OCI-LY1 (cell line): Measurements from ENCODE around the gene AP1G2.

ENCODE experiments used
- H2AFZ ChIP-seq: fragments of 200-600 bp; sonication (generic), shearing (Covaris generic); 2 replicates; pipeline ENCODE4 v1.6.0; 2014; ENCODE audit warnings: antibody characterized with exemption, mild to moderate bottlenecking, low read length
- H3F3A ChIP-seq: fragments of 200-600 bp; sonication (generic), shearing (Covaris generic); 2 replicates; pipeline ENCODE4 v1.6.0; 2014; ENCODE audit warnings: mild to moderate bottlenecking, antibody characterized with exemption, low read length, moderate library complexity; ENCODE audit not compliant: insufficient read depth
- H3K27ac ChIP-seq: fragments of 200-600 bp; sonication (generic); 2 replicates; pipeline ENCODE4 v1.5.1; 2014; ENCODE audit warnings: low read length, mixed run types, mild to moderate bottlenecking, low read depth; ENCODE audit not compliant: poor library complexity, severe bottlenecking
- H3K27me3 ChIP-seq: fragments of 200-600 bp; sonication (generic); 2 replicates; pipeline ENCODE4 v1.6.0; 2014; ENCODE audit warnings: antibody characterized with exemption, mild to moderate bottlenecking, low read length, moderate library complexity; ENCODE audit not compliant: insufficient read depth
- H3K36me3 ChIP-seq: fragments of 200-600 bp; sonication (generic); 2 replicates; pipeline ENCODE4 v1.6.1; 2014; ENCODE audit warnings: mild to moderate bottlenecking, antibody characterized with exemption, low read length, moderate library complexity, mixed read lengths; ENCODE audit not compliant: insufficient read depth
- H3K4me1 ChIP-seq: fragments of 200-600 bp; sonication (generic); 2 replicates; pipeline ENCODE4 v1.5.1; 2014; ENCODE audit warnings: mild to moderate bottlenecking, low read length, moderate library complexity; ENCODE audit not compliant: insufficient read depth, severe bottlenecking
- H3K4me2 ChIP-seq: fragments of 200-600 bp; sonication (generic), shearing (Covaris generic); 2 replicates; pipeline ENCODE4 v1.6.1; 2014; ENCODE audit warnings: low read length
- H3K4me3 ChIP-seq: fragments of 200-600 bp; sonication (generic); 2 replicates; pipeline ENCODE4 v1.5.1; 2014; ENCODE audit warnings: low read length, low read depth, mild to moderate bottlenecking, mixed read lengths; ENCODE audit not compliant: poor library complexity, severe bottlenecking
- H3K79me2 ChIP-seq: fragments of 200-600 bp; shearing (Covaris generic); 2 replicates; pipeline ENCODE4 v1.6.1; 2016; ENCODE audit warnings: mixed run types, low read length, mixed read lengths; ENCODE audit not compliant: insufficient read depth
- H3K9ac ChIP-seq: fragments of 200-600 bp; sonication (generic), shearing (Covaris generic); 2 replicates; pipeline ENCODE4 v1.6.1; 2014; ENCODE audit warnings: mild to moderate bottlenecking, low read length, mixed read lengths
- H3K9me2 ChIP-seq: fragments of 200-600 bp; sonication (generic), shearing (Covaris generic); 2 replicates; pipeline ENCODE4 v1.6.1; 2014; ENCODE audit warnings: low read depth, mild to moderate bottlenecking, low read length, mixed read lengths
- H3K9me3 ChIP-seq: fragments of 200-600 bp; shearing (Covaris generic); 2 replicates; pipeline ENCODE4 v1.6.1; 2014; ENCODE audit warnings: low read length, mixed read lengths
- H4K20me1 ChIP-seq: fragments of 200-600 bp; sonication (generic), shearing (Covaris generic); 2 replicates; pipeline ENCODE4 v1.6.0; 2016; ENCODE audit warnings: mild to moderate bottlenecking, low read length; ENCODE audit not compliant: insufficient read depth
- EZH2 ChIP-seq: fragments of 200-600 bp; sonication (generic), shearing (Covaris generic); IDR thresholded peaks from 2 replicates; pipeline ENCODE4 v1.8.0; 2017; ENCODE audit warnings: borderline replicate concordance, mixed run types, mild to moderate bottlenecking, antibody characterized with exemption, low read length, moderate library complexity, mixed read lengths
- TF ChIP-seq, protein P1 (sequence below): fragments of 200-600 bp; sonication (generic), shearing (Covaris generic); IDR thresholded peaks from 2 replicates; pipeline ENCODE4 v1.5.1; 2017; ENCODE audit warnings: mild to moderate bottlenecking, antibody characterized with exemption, low read length, moderate library complexity, mixed read lengths

The AP1G2 gene

DNA sequence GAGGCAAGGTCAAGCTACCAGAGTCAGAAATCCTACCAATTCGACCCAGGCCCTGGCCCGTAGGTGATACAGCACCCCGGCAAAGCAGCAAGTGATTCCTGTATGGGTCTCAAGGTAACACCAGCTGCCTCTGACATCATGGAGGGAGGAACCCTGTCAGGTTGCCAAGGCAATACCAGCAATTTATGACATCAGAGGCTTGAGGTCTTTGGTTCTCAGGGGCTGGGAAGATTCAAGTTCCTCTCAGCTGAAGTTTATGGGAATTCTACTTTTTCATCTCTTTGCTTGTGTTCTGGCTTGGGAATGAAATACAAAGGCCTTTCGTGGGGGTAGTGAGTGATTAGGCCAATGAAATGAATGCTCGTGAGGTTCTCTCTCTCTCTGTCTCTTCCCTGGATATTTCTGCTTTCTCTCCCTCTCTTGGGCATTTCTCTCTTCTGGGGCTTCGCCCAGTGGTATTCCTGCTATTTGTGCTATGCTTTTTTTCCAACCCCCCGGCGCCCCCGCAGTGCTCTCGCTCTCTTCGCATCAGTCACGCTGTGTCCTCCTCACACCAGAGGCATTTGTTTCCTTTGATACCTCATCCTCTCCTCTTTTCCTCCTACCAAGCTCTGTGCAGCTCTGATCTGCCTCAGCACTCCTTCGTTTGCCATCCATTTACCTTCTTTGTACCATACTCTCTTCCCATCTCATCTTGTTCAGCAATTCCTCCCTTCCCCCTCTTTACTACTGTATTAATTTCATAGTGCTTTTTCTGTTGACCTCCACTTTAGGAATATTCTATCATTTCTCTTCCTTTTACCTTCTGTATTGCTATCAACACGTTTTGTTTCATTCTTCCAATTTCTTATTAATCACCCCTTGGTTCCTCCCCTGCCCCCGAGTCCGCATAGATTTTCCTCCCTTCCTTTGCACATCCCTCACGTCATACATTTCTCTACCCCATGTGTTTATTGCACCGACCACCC lies 19.0 kb downstream of the AP1G2 start:
- Histone ChIP-seq H4K20me1 (no peaks in the 10 kb centered on the region), H3K27ac (no peak overlapping the region), H3K4me2 (no peak overlapping the region)

DNA sequence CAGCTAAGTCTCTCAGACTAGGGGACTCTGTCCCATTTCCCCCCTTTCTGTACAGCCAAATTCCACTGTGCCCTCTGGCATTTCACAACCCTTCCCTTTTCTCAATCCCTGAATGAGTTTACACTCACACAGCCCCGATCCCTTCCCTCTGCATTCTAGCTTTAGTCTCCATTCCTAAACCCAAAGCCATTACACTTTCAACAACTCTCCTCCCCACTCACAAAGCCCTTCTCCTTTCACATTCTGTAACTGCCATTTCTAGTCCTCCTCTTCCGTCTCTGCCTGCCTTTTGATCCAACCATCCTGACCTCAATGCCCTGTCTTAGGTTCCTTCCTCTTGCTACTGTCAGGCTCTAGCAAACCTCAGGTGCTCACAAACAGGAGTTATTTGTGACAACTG lies 19.7 kb downstream of the AP1G2 start:
- H3K4me1 ChIP-seq: peaks cover 20% of the 10 kb centered on the region
- no peak overlapping the region for H3K4me3 ChIP-seq
- no peaks in the 10 kb centered on the region; the same call in 1 of the 2 replicates for H3K27me3 ChIP-seq
- H3K9me3 ChIP-seq: no peaks in the 10 kb centered on the region
- no peak overlapping the region for H3K27ac ChIP-seq
- H3K36me3 ChIP-seq: no peaks in the 10 kb centered on the region
- H3K9me2 ChIP-seq: no peaks in the 10 kb centered on the region
- H2AFZ ChIP-seq: no peak overlapping the region
- no peak overlapping the region for H3K9ac ChIP-seq
- H3K79me2 ChIP-seq: no peaks in the 10 kb centered on the region
- H4K20me1 ChIP-seq: no peaks in the 10 kb centered on the region
- no peak overlapping the region for H3K4me2 ChIP-seq
- H3F3A ChIP-seq: no peaks in the 10 kb centered on the region
- TF ChIP-seq EZH2: no peak
- TF ChIP-seq, protein P1, sequence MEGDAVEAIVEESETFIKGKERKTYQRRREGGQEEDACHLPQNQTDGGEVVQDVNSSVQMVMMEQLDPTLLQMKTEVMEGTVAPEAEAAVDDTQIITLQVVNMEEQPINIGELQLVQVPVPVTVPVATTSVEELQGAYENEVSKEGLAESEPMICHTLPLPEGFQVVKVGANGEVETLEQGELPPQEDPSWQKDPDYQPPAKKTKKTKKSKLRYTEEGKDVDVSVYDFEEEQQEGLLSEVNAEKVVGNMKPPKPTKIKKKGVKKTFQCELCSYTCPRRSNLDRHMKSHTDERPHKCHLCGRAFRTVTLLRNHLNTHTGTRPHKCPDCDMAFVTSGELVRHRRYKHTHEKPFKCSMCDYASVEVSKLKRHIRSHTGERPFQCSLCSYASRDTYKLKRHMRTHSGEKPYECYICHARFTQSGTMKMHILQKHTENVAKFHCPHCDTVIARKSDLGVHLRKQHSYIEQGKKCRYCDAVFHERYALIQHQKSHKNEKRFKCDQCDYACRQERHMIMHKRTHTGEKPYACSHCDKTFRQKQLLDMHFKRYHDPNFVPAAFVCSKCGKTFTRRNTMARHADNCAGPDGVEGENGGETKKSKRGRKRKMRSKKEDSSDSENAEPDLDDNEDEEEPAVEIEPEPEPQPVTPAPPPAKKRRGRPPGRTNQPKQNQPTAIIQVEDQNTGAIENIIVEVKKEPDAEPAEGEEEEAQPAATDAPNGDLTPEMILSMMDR: no peak

More for the DNA sequence above, 19.0 kb downstream of the AP1G2 start:
- H3K4me1 ChIP-seq: peaks cover 20% of the 10 kb centered on the region
- H3K9me3 ChIP-seq: no peaks in the 10 kb centered on the region
- no peak overlapping the region for H2AFZ ChIP-seq
- TF ChIP-seq, protein P1: no peak
- TF ChIP-seq EZH2: no peak
- H3K9me2 ChIP-seq: no peaks in the 10 kb centered on the region
- H3K4me3 ChIP-seq: no peak overlapping the region
- no peaks in the 10 kb centered on the region for H3K79me2 ChIP-seq
- H3F3A ChIP-seq: no peaks in the 10 kb centered on the region
- H3K27me3 ChIP-seq: no peaks in the 10 kb centered on the region; the same call in 1 of the 2 replicates
- H3K9ac ChIP-seq: no peak overlapping the region
- no peaks in the 10 kb centered on the region for H3K36me3 ChIP-seq

DNA sequence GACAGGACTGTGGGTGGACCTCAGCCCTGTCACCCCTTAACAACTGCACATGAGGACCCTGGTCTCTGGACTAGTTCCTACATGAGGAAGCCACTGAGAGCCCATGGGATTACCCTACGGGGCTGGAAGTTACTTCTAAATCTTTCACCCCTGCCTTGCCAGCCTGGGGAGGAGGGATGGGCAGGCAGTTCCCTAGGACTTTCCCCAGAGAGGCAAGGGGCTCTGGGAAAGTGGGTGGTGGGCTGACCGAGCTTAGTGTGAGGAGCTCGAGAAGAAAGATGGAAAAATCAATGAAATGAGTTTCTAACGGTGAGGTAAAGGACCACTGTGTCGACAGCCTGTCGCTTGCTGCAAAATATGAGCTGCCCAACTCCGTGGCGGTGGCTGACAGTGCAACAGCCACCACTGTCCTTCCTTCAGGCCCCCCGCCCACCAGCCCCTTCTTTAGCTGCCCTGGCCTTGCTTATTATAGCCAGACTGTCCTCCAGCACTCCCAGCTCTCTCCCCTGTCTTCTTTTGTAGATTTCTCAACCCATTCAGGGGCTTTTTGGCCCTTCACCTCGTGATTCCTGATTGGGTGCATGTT lies 21.0 kb downstream of the AP1G2 start:
- TF ChIP-seq EZH2: no peak
- TF ChIP-seq, protein P1: no peak
- Histone ChIP-seq H4K20me1 (no peaks in the 10 kb centered on the region), H3K4me3 (no peak overlapping the region), H3K9me2 (no peaks in the 10 kb centered on the region), H3K4me1 (peaks cover 13% of the 10 kb centered on the region), H3K27me3 (no peaks in the 10 kb centered on the region; the same call in 1 of the 2 replicates), H3K9ac (no peak overlapping the region), H3K36me3 (no peaks in the 10 kb centered on the region), H3K79me2 (no peaks in the 10 kb centered on the region), H3K9me3 (no peaks in the 10 kb centered on the region), H2AFZ (no peak overlapping the region), H3F3A (no peaks in the 10 kb centered on the region), H3K4me2 (no peak overlapping the region), H3K27ac (no peak overlapping the region)
